Common myeloid progenitor, CD34-positive (primary cell): ENCODE measurements around the gene TNKS1BP1. TPM values are rescaled to one million over a fixed set of nuclear protein-coding genes. Genes with fewer than 3 reads are reported as not detected.

Experiments used
- CTCF ChIA-PET: fragments of 350-600 bp; sonication (Branson Sonifier 250); formaldehyde crosslinking; loops from one replicate; lab custom pipeline; 2021; ENCODE audit warnings: antibody characterized with exemption; lab: Charles Lee
- POLR2A ChIA-PET: fragments of 350-600 bp; sonication (Branson Sonifier 250); formaldehyde crosslinking; loops from one replicate; lab custom pipeline; 2021; ENCODE audit warnings: antibody characterized with exemption; lab: Charles Lee
- DNase-seq, 3 donors: peaks; one replicate each; pipeline versions ENCODE4 v3.0.0 to v3.0.0-alpha.2; 2013
- H3K27ac ChIP-seq, 2 experiments: 1 replicate in 1 of 2; 2 replicates in 1 of 2; pipeline ENCODE4 v1.7.0; 2013; ENCODE audit warnings: inconsistent platforms in 2 of 2, low read length in 2 of 2, mild to moderate bottlenecking in 2 of 2, low read depth in 1 of 2, moderate library complexity in 1 of 2; ENCODE audit not compliant: severe bottlenecking in 2 of 2, insufficient read depth in 1 of 2, poor library complexity in 1 of 2
- H3K27me3 ChIP-seq, 5 experiments: replicated peaks in 2 of 5; 1 replicate in 3 of 5; 2 replicates in 2 of 5; pipeline versions ENCODE4 v1.6.1 to v1.7.0; 2013; ENCODE audit warnings: low read length in 4 of 5, mild to moderate bottlenecking in 2 of 5, moderate library complexity in 2 of 5, inconsistent platforms in 1 of 5; ENCODE audit not compliant: insufficient read depth in 5 of 5, control insufficient read depth in 4 of 5
- H3K36me3 ChIP-seq, 4 experiments: 1 replicate in 2 of 4; 2 replicates in 2 of 4; pipeline versions ENCODE4 v1.6.1 to v1.7.0; 2013; ENCODE audit warnings: low read length in 3 of 4, control low read depth in 1 of 4, mild to moderate bottlenecking in 1 of 4; ENCODE audit not compliant: control insufficient read depth in 4 of 4, insufficient read depth in 4 of 4
- H3K4me1 ChIP-seq, 4 experiments: 1 replicate in 3 of 4; 2 replicates in 1 of 4; pipeline versions ENCODE4 v1.6.1 to v1.7.1; 2013; ENCODE audit warnings: low read length in 3 of 4, mild to moderate bottlenecking in 3 of 4, control low read depth in 1 of 4, inconsistent platforms in 1 of 4, moderate library complexity in 1 of 4; ENCODE audit not compliant: control insufficient read depth in 4 of 4, insufficient read depth in 4 of 4; ENCODE audit errors: control extremely low read depth in 1 of 4
- H3K4me3 ChIP-seq, 7 experiments: 1 replicate in 4 of 7; 2 replicates in 3 of 7; pipeline versions ENCODE4 v1.5.1 to v1.7.0; 2013; ENCODE audit warnings: mild to moderate bottlenecking in 7 of 7, low read length in 6 of 7, moderate library complexity in 6 of 7, inconsistent platforms in 2 of 7, low read depth in 2 of 7, control low read depth in 1 of 7; ENCODE audit not compliant: insufficient read depth in 4 of 7, control insufficient read depth in 1 of 7; ENCODE audit errors: extremely low read depth in 1 of 7
- H3K9me3 ChIP-seq, 5 experiments: 1 replicate in 4 of 5; 2 replicates in 1 of 5; pipeline versions ENCODE4 v1.6.1 to v1.7.1; 2013; ENCODE audit warnings: low read length in 4 of 5, mild to moderate bottlenecking in 2 of 5, inconsistent platforms in 1 of 5, low read depth in 1 of 5, moderate library complexity in 1 of 5; ENCODE audit not compliant: control insufficient read depth in 4 of 5, insufficient read depth in 2 of 5; ENCODE audit errors: control extremely low read depth in 1 of 5
- whole genome bisulfite sequencing: methylation state at CpG from one replicate; pipeline ENCODE4 v1.1.5; 2013; ENCODE audit not compliant: insufficient coverage; 5-methylcytosine and 5-hydroxymethylcytosine counted together
- polyA plus RNA-seq: library from polyadenylated mRNA; unstranded; fragments of 120-200 nt; gene quantifications from one replicate; pipeline ENCODE4 v1.2.1, GENCODE V29; 2013

The TNKS1BP1 gene
- polyA plus RNA-seq, result 7.8 TPM

GRCh38 chr11:57324886-57325734 lies at the start of gene TNKS1BP1:
TSS of gene TNKS1BP1 (minus strand) at chr11:57324952. CDS start at chr11:57321885, 3,067 bp downstream.
- under 1% methylated on average over 39 of the region's 61 CpGs for WGBS
- peaks cover 13 to 50% (median 39%) of the 10 kb centered on the region in 4 experiments for H3K36me3 ChIP-seq
- peak within 1 kb of the TSS; percentile 56 to 90 (median 74) for H3K4me3 ChIP-seq
- peak; percentile 90 to 95 (median 92) for DNase-seq
- H3K27ac ChIP-seq, result peak within 1 kb of the TSS; percentile 58 to 86
- H3K9me3 ChIP-seq, result no peaks in the 10 kb centered on the region
- no peaks in the 10 kb centered on the region for H3K27me3 ChIP-seq
- peaks cover 2 to 36% (median 26%) of the 10 kb centered on the region in 4 experiments for H3K4me1 ChIP-seq
- POLR2A ChIA-PET, result interaction anchor here (0.6 to 1.2 kb wide), 2 partner anchors 10 to 362 kb away, joined by 3 read pairs; no protein-coding TSS in a partner anchor
- CTCF ChIA-PET, result interaction anchor here (0.7 to 2.7 kb wide), 5 partner anchors 10 to 21 kb away, joined by 3 to 14 read pairs (median 5); partner anchors contain the start of gene SSRP1

GRCh38 chr11:57373146-57373545 lies 48.4 kb upstream of the TNKS1BP1 start:
- Histone ChIP-seq H3K4me3 (no peak overlapping the region), H3K36me3 (no peaks in the 10 kb centered on the region), H3K4me1 (peaks cover 0 to 28% (median 19%) of the 10 kb centered on the region in 4 experiments), H3K27me3 (peaks cover 0 to 4% (median 0%) of the 10 kb centered on the region in 5 experiments), H3K27ac (no peak overlapping the region), H3K9me3 (no peaks in the 10 kb centered on the region)
- CTCF ChIA-PET, result interaction anchor here (1.0 to 1.4 kb wide), 2 partner anchors 11 to 15 kb away, joined by 3 to 4 read pairs; no protein-coding TSS in a partner anchor
- POLR2A ChIA-PET, result no interaction called here
- WGBS, result no CpG with 5 or more reads among the region's 3 CpGs
- DNase-seq, result no peak

- peaks cover 1 to 47% (median 25%) of the 10 kb centered on the region in 4 experiments for H3K4me1 ChIP-seq
- H3K4me3 ChIP-seq, result no peak overlapping the region
- no peak for DNase-seq
- ChIA-PET POLR2A (no interaction called here), CTCF (no interaction called here)
- H3K27ac ChIP-seq, result no peak overlapping the region
- no peaks in the 10 kb centered on the region for H3K27me3 ChIP-seq
- no peaks in the 10 kb centered on the region for H3K9me3 ChIP-seq
- no peaks in the 10 kb centered on the region for H3K36me3 ChIP-seq
Observed at GRCh38 chr11:57370941-57371340, 46.2 kb upstream of the TNKS1BP1 start.

GRCh38 chr11:57370251-57370650 lies 45.5 kb upstream of the TNKS1BP1 start:
- Histone ChIP-seq H3K9me3 (no peaks in the 10 kb centered on the region), H3K27ac (no peak overlapping the region), H3K27me3 (no peaks in the 10 kb centered on the region), H3K4me1 (peaks cover 1 to 48% (median 19%) of the 10 kb centered on the region in 4 experiments), H3K36me3 (no peaks in the 10 kb centered on the region), H3K4me3 (no peak overlapping the region)
- 97% methylated on average over 6 of the region's 7 CpGs for WGBS
- DNase-seq, result no peak
- ChIA-PET POLR2A (no interaction called here), CTCF (interaction anchor here (1.1 kb wide), 1 partner anchor 9 kb away, joined by 3 read pairs; no protein-coding TSS in a partner anchor)

- Histone ChIP-seq H3K4me1 (peaks cover 1 to 54% (median 18%) of the 10 kb centered on the region in 4 experiments), H3K4me3 (no peak overlapping the region), H3K27ac (no peak overlapping the region), H3K27me3 (no peaks in the 10 kb centered on the region), H3K36me3 (no peaks in the 10 kb centered on the region), H3K9me3 (no peaks in the 10 kb centered on the region)
- no peak for DNase-seq
- WGBS, result 88% methylated on average over 5 of the region's 5 CpGs
- ChIA-PET POLR2A (no interaction called here), CTCF (interaction anchor here (0.5 to 1.9 kb wide), 2 partner anchors 17 to 20 kb away, joined by 4 read pairs; no protein-coding TSS in a partner anchor)
Observed at GRCh38 chr11:57368845-57369232, 44.1 kb upstream of the TNKS1BP1 start.

- peak; percentile 42 to 69 (median 66) for DNase-seq
- POLR2A ChIA-PET, result no interaction called here
- Histone ChIP-seq H3K27ac (no peak overlapping the region), H3K4me1 (peaks cover 1 to 54% (median 18%) of the 10 kb centered on the region in 4 experiments), H3K36me3 (no peaks in the 10 kb centered on the region), H3K4me3 (peak overlapping the region in 1 of 7 experiments; percentile 22), H3K27me3 (no peaks in the 10 kb centered on the region), H3K9me3 (no peaks in the 10 kb centered on the region)
- CTCF ChIA-PET, result interaction anchor here (0.5 to 1.9 kb wide), 4 partner anchors 18 to 89 kb away, joined by 3 to 4 read pairs (median 4); no protein-coding TSS in a partner anchor
- 55% methylated on average over 10 of the region's 19 CpGs for WGBS
Observed at GRCh38 chr11:57368106-57368844, 43.5 kb upstream of the TNKS1BP1 start.
